HEK293T (cell line): ENCODE results near the gene SUGCT.
"Not testable (repeated sequence)": the region's sequence is repeated elsewhere in the genome, so short reads cannot be mapped to it uniquely, and the experiment has no call there.

Experiments used
- CTCF ChIA-PET: fragments of 350-600 bp; formaldehyde crosslinking; extraction: SDS; loops from one replicate; lab custom pipeline; 2021; ENCODE audit warnings: antibody characterized with exemption, inconsistent platforms; lab: Yijun Ruan, JAX
- POLR2A ChIA-PET: fragments of 350-600 bp; formaldehyde crosslinking; extraction: SDS; loops from one replicate; lab custom pipeline; 2020; ENCODE audit warnings: antibody characterized with exemption, inconsistent platforms; lab: Yijun Ruan, JAX
- DNase-seq: peaks from one replicate; pipeline ENCODE4 v3.0.0; 2012; ENCODE audit warnings: mixed read lengths; ENCODE audit errors: extremely low spot score
- ARNT ChIP-seq: fragments of 450-650 bp; IDR thresholded peaks from 2 replicates; pipeline ENCODE4 v1.6.1; 2017; ENCODE audit warnings: mild to moderate bottlenecking
- BHLHE40 ChIP-seq: fragments of 450-650 bp; IDR thresholded peaks from 2 replicates; pipeline ENCODE4 v1.6.1; 2016; ENCODE audit warnings: mild to moderate bottlenecking, moderate library complexity, borderline replicate concordance
- CTBP1 ChIP-seq: fragments of 450-650 bp; IDR thresholded peaks from 2 replicates; pipeline ENCODE4 v1.6.1; 2016; ENCODE audit warnings: borderline replicate concordance
- ELF4 ChIP-seq: fragments of 450-650 bp; IDR thresholded peaks from 2 replicates; pipeline ENCODE4 v1.6.1; 2017; ENCODE audit warnings: antibody characterized with exemption
- FOXA1 ChIP-seq: fragments of 450-650 bp; IDR thresholded peaks from 2 replicates; pipeline ENCODE4 v1.6.1; 2016; ENCODE audit warnings: mild to moderate bottlenecking
- FOXK2 ChIP-seq: fragments of 450-650 bp; IDR thresholded peaks from 2 replicates; pipeline ENCODE4 v1.6.1; 2016; ENCODE audit warnings: mild to moderate bottlenecking
- FOXM1 ChIP-seq: fragments of 450-650 bp; IDR thresholded peaks from 2 replicates; pipeline ENCODE4 v1.6.1; 2017; ENCODE audit warnings: mild to moderate bottlenecking, borderline replicate concordance
- HDGF ChIP-seq: fragments of 450-650 bp; IDR thresholded peaks from 2 replicates; pipeline ENCODE4 v1.6.1; 2017; ENCODE audit warnings: antibody characterized with exemption, borderline replicate concordance
- L3MBTL2 ChIP-seq: fragments of 450-650 bp; conservative IDR thresholded peaks from 2 replicates; pipeline ENCODE4 v1.6.1; 2016; ENCODE audit warnings: mild to moderate bottlenecking
- LEF1 ChIP-seq: fragments of 450-650 bp; IDR thresholded peaks from 2 replicates; pipeline ENCODE4 v1.6.1; 2017; ENCODE audit warnings: mild to moderate bottlenecking, borderline replicate concordance
- NFRKB ChIP-seq: fragments of 450-650 bp; IDR thresholded peaks from 2 replicates; pipeline ENCODE4 v1.6.1; 2016; ENCODE audit warnings: mild to moderate bottlenecking, moderate library complexity
- SP1 ChIP-seq: fragments of 450-650 bp; IDR thresholded peaks from 2 replicates; pipeline ENCODE4 v1.6.1; 2017
- SUZ12 ChIP-seq: fragments of 450-650 bp; IDR thresholded peaks from 2 replicates; pipeline ENCODE4 v1.6.1; 2016; ENCODE audit warnings: mild to moderate bottlenecking
- TARDBP ChIP-seq: fragments of 450-650 bp; IDR thresholded peaks from 2 replicates; pipeline ENCODE4 v1.6.1; 2016
- ZNF384 ChIP-seq: fragments of 450-650 bp; IDR thresholded peaks from 2 replicates; pipeline ENCODE4 v1.6.1; 2016
- TF ChIP-seq, protein P1 (sequence below): fragments of 450-650 bp; IDR thresholded peaks from 2 replicates; pipeline ENCODE4 v1.6.1; 2016

The SUGCT gene

GRCh38 chr7:40402661-40403060 is 267.9 kb downstream of the SUGCT start:
- POLR2A ChIA-PET: no interaction called here
- TF ChIP-seq SP1: no peak
- TF ChIP-seq, protein P1, sequence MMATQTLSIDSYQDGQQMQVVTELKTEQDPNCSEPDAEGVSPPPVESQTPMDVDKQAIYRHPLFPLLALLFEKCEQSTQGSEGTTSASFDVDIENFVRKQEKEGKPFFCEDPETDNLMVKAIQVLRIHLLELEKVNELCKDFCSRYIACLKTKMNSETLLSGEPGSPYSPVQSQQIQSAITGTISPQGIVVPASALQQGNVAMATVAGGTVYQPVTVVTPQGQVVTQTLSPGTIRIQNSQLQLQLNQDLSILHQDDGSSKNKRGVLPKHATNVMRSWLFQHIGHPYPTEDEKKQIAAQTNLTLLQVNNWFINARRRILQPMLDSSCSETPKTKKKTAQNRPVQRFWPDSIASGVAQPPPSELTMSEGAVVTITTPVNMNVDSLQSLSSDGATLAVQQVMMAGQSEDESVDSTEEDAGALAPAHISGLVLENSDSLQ: no peak
- no peak for TF ChIP-seq ARNT
- TF ChIP-seq HDGF: no peak
- TF ChIP-seq L3MBTL2: no peak
- no peak for TF ChIP-seq SUZ12
- TF ChIP-seq BHLHE40: no peak
- TF ChIP-seq TARDBP: no peak
- TF ChIP-seq ELF4: no peak
- TF ChIP-seq FOXA1: no peak
- no peak for TF ChIP-seq FOXK2
- no peak for TF ChIP-seq FOXM1
- no peak for TF ChIP-seq NFRKB
- TF ChIP-seq ZNF384: no peak
- no peak for TF ChIP-seq CTBP1
- no peak for TF ChIP-seq LEF1
- DNase-seq: no peak
- CTCF ChIA-PET: no interaction called here

- POLR2A ChIA-PET: no interaction called here
- CTCF ChIA-PET: no interaction called here
- no peak for DNase-seq
- no peak for TF ChIP-seq FOXM1
- no peak for TF ChIP-seq BHLHE40
- TF ChIP-seq SP1: no peak
- no peak for TF ChIP-seq CTBP1
- TF ChIP-seq SUZ12: no peak
- no peak for TF ChIP-seq FOXK2
- TF ChIP-seq NFRKB: no peak
- TF ChIP-seq, protein P1: no peak
- no peak for TF ChIP-seq ARNT
- TF ChIP-seq TARDBP: no peak
- no peak for TF ChIP-seq LEF1
- no peak for TF ChIP-seq ELF4
Measured at GRCh38 chr7:40403703-40404476, 269.1 kb downstream of the SUGCT start.

- TF ChIP-seq SP1 (no peak), NFRKB (no peak)
- ChIA-PET POLR2A (no interaction called here), CTCF (no interaction called here)
- DNase-seq: no peak
Measured at GRCh38 chr7:40405991-40406390, 271.2 kb downstream of the SUGCT start.

- DNase-seq: no peak
- CTCF ChIA-PET: no interaction called here
- no peak for TF ChIP-seq FOXA1
- no peak for TF ChIP-seq TARDBP
- TF ChIP-seq SUZ12: no peak
- TF ChIP-seq LEF1: no peak
- no peak for TF ChIP-seq CTBP1
- TF ChIP-seq L3MBTL2: no peak
- TF ChIP-seq, protein P1: no peak
- no peak for TF ChIP-seq ARNT
- no peak for TF ChIP-seq FOXK2
- no peak for TF ChIP-seq BHLHE40
- no peak for TF ChIP-seq HDGF
- no peak for TF ChIP-seq SP1
- no peak for TF ChIP-seq NFRKB
- no peak for TF ChIP-seq FOXM1
- TF ChIP-seq ZNF384: no peak
- TF ChIP-seq ELF4: no peak
- POLR2A ChIA-PET: no interaction called here
Measured at GRCh38 chr7:40412323-40412722, 277.5 kb downstream of the SUGCT start.

DNA sequence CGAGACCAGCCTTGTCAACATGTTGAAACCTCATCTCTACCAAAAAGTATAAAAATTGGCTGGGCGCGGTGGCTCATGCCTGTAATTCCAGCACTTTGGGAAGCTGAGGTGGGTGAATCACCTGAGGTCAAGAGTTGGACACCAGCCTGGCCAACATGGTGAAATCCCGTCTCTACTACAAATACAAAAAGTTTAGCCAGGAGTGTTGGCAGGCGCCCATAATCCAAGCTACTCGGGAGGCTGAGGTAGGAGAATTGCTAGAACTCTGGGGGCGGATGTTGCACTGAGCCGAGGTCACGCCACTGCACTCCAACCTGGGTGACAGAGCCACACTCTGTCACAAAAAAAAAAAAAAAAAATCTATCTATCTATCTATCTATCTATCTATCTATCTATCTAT is 279.9 kb downstream of the SUGCT start:
- CTCF ChIA-PET, POLR2A ChIA-PET, DNase-seq: not testable (repeated sequence)

GRCh38 chr7:40418448-40418847 is 283.6 kb downstream of the SUGCT start:
- DNase-seq: no peak
- POLR2A ChIA-PET: no interaction called here
- CTCF ChIA-PET: no interaction called here
- TF ChIP-seq CTBP1 (no peak), ARNT (no peak), ELF4 (no peak), FOXA1 (no peak), ZNF384 (no peak), SP1 (no peak), NFRKB (no peak), FOXM1 (no peak), TARDBP (no peak), BHLHE40 (no peak), FOXK2 (no peak), L3MBTL2 (no peak), SUZ12 (no peak), LEF1 (no peak), HDGF (no peak)
- TF ChIP-seq, protein P1: no peak
